Panc1 (cell line): Measurements from ENCODE around the gene SF3B6.

ENCODE experiments used
- CTCF ChIP-seq: fragments of 450-650 bp; IDR thresholded peaks from 2 replicates; pipeline ENCODE4 v1.5.1; 2017; ENCODE audit warnings: mild to moderate bottlenecking
- POLR2AphosphoS5 ChIP-seq: IDR thresholded peaks from 2 replicates; pipeline ENCODE4 v1.6.1; 2012; ENCODE audit warnings: mild to moderate bottlenecking, low read depth, low read length, moderate library complexity
- TCF7L2 ChIP-seq: IDR thresholded peaks from 2 replicates; pipeline ENCODE4 v1.6.1; 2011; ENCODE audit warnings: mild to moderate bottlenecking, low read depth, low read length, inconsistent platforms
- TF ChIP-seq, protein P1 (sequence below), 2 experiments: IDR thresholded peaks; 2 replicates each; pipeline ENCODE4 v1.6.1; 2011 to 2012; ENCODE audit warnings: low read depth in 2 of 2, control low read depth in 1 of 2, low read length in 1 of 2, mild to moderate bottlenecking in 1 of 2, moderate library complexity in 1 of 2; ENCODE audit not compliant: insufficient read depth in 1 of 2

DNA sequence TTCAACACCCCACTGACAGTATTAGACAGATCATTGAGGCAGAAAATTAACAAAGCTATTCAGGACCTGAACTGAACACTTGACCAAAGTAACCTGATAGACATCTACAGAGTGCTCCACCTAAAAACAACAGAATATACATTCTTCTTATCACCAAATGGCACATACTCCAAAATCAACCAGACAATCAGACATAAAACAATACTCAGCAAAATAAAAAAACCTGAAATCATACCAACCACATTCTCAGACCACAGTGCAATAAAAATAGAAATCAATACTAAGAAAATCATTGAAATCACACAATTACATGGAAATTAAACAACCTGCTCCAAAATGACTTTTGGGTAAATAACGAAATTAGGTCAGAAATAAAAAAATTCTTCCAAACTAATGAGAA, 31.2 kb upstream of the SF3B6 start:
- TF ChIP-seq CTCF (no peak), POLR2AphosphoS5 (no peak), TCF7L2 (no peak)
- TF ChIP-seq, protein P1, sequence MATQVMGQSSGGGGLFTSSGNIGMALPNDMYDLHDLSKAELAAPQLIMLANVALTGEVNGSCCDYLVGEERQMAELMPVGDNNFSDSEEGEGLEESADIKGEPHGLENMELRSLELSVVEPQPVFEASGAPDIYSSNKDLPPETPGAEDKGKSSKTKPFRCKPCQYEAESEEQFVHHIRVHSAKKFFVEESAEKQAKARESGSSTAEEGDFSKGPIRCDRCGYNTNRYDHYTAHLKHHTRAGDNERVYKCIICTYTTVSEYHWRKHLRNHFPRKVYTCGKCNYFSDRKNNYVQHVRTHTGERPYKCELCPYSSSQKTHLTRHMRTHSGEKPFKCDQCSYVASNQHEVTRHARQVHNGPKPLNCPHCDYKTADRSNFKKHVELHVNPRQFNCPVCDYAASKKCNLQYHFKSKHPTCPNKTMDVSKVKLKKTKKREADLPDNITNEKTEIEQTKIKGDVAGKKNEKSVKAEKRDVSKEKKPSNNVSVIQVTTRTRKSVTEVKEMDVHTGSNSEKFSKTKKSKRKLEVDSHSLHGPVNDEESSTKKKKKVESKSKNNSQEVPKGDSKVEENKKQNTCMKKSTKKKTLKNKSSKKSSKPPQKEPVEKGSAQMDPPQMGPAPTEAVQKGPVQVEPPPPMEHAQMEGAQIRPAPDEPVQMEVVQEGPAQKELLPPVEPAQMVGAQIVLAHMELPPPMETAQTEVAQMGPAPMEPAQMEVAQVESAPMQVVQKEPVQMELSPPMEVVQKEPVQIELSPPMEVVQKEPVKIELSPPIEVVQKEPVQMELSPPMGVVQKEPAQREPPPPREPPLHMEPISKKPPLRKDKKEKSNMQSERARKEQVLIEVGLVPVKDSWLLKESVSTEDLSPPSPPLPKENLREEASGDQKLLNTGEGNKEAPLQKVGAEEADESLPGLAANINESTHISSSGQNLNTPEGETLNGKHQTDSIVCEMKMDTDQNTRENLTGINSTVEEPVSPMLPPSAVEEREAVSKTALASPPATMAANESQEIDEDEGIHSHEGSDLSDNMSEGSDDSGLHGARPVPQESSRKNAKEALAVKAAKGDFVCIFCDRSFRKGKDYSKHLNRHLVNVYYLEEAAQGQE (IDR thresholded peaks at IDR 0.05; ENCODE audit: insufficient read depth in 1 of 2, low read depth in 2 of 2, low read length in 1 of 2) = no peak
